Progenitor cell of endocrine pancreas (in vitro differentiated cells): ENCODE results near the gene MAPT. TPM values are rescaled to one million over a fixed set of nuclear protein-coding genes. Genes with fewer than 3 reads are reported as not detected.

Source experiments
- DNase-seq: peaks from one replicate; pipeline ENCODE4 v3.0.0; 2021; ENCODE audit warnings: low spot score; ENCODE audit not compliant: unreplicated experiment
- H3K27ac Mint-ChIP-seq: 2 replicates; pipeline ENCODE4 v1.8.0; 2021; ENCODE audit warnings: mild to moderate bottlenecking, moderate library complexity, mixed read lengths
- H3K27me3 Mint-ChIP-seq: 2 replicates; pipeline ENCODE4 v1.8.0; 2021; ENCODE audit warnings: mixed read lengths
- H3K36me3 Mint-ChIP-seq: 2 replicates; pipeline ENCODE4 v1.8.0; 2022; ENCODE audit warnings: mixed read lengths; ENCODE audit not compliant: insufficient read depth
- H3K4me1 Mint-ChIP-seq: 2 replicates; pipeline ENCODE4 v1.8.0; 2021; ENCODE audit warnings: low read depth, mixed read lengths
- H3K4me3 Mint-ChIP-seq: 2 replicates; pipeline ENCODE4 v1.8.0; 2021; ENCODE audit warnings: low read depth, mild to moderate bottlenecking, moderate library complexity, mixed read lengths
- H3K9me3 Mint-ChIP-seq: 2 replicates; pipeline ENCODE4 v1.8.0; 2021; ENCODE audit warnings: low read depth, mixed read lengths
- total RNA-seq: library from RNA; stranded (reverse); gene quantifications from 2 replicates; pipeline ENCODE4 v1.2.1, GENCODE V29; 2021
- TF ChIP-seq, protein P1 (sequence below): fragments of 200-600 bp; sonication (generic); IDR thresholded peaks from one replicate; pipeline ENCODE4 v1.5.0; 2021; ENCODE audit warnings: antibody characterized with exemption, mild to moderate bottlenecking; ENCODE audit not compliant: unreplicated experiment

Gene MAPT
- total RNA-seq, 1 donor from 2014 or later = 2.5 TPM

GRCh38 chr17:45993962-45994627 lies 99.7 kb downstream of the MAPT start:
- TF ChIP-seq, protein P1, sequence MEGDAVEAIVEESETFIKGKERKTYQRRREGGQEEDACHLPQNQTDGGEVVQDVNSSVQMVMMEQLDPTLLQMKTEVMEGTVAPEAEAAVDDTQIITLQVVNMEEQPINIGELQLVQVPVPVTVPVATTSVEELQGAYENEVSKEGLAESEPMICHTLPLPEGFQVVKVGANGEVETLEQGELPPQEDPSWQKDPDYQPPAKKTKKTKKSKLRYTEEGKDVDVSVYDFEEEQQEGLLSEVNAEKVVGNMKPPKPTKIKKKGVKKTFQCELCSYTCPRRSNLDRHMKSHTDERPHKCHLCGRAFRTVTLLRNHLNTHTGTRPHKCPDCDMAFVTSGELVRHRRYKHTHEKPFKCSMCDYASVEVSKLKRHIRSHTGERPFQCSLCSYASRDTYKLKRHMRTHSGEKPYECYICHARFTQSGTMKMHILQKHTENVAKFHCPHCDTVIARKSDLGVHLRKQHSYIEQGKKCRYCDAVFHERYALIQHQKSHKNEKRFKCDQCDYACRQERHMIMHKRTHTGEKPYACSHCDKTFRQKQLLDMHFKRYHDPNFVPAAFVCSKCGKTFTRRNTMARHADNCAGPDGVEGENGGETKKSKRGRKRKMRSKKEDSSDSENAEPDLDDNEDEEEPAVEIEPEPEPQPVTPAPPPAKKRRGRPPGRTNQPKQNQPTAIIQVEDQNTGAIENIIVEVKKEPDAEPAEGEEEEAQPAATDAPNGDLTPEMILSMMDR = no peak
- Mint-ChIP-seq H3K27ac (no peak overlapping the region), H3K9me3 (no peaks in the 10 kb centered on the region), H3K36me3 (no peaks in the 10 kb centered on the region), H3K4me1 (no peaks in the 10 kb centered on the region), H3K27me3 (no peaks in the 10 kb centered on the region), H3K4me3 (no peak overlapping the region)
- no peak for DNase-seq

GRCh38 chr17:45994987-45995386 lies 100.6 kb downstream of the MAPT start:
- no peaks in the 10 kb centered on the region for H3K4me1 Mint-ChIP-seq

DNA sequence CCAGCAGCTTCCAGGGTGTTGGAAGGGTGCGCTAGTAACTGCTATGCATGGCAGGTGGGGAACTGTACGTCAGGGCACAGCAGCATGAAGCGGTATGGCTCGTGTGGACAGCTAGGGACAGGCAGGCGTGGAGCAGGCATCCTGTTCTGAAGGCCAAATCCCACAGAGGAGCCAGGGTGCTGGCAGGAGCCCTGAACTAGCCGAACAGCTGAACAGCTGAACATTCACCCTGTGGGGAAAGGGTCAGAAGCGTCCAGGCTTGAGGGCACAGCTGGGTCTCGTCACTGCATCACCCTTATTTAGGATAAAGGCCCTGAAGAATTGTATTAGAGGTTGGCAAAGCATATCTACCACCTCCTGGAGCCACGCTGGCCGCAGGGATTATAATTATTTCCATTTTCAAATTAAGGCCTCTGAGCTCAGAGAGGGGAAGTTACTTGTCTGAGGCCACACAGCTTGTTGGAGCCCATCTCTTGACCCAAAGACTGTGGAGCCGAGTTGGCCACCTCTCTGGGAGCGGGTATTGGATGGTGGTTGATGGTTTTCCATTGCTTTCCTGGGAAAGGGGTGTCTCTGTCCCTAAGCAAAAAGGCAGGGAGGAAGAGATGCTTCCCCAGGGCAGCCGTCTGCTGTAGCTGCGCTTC lies 101.4 kb downstream of the MAPT start:
- TF ChIP-seq, protein P1 = no peak
- H3K27me3 Mint-ChIP-seq = peaks cover 3% of the 10 kb centered on the region
- H3K36me3 Mint-ChIP-seq = no peaks in the 10 kb centered on the region
- DNase-seq = no peak
- no peaks in the 10 kb centered on the region for H3K4me1 Mint-ChIP-seq
- no peak overlapping the region for H3K27ac Mint-ChIP-seq
- no peak overlapping the region for H3K4me3 Mint-ChIP-seq
- H3K9me3 Mint-ChIP-seq = no peaks in the 10 kb centered on the region

More at GRCh38 chr17:45994987-45995386, 100.6 kb downstream of the MAPT start:
- Mint-ChIP-seq H3K27me3 (peaks cover 3% of the 10 kb centered on the region), H3K36me3 (no peaks in the 10 kb centered on the region), H3K27ac (no peak overlapping the region), H3K9me3 (no peaks in the 10 kb centered on the region), H3K4me3 (no peak overlapping the region)
- TF ChIP-seq, protein P1 = no peak
- no peak for DNase-seq

DNA sequence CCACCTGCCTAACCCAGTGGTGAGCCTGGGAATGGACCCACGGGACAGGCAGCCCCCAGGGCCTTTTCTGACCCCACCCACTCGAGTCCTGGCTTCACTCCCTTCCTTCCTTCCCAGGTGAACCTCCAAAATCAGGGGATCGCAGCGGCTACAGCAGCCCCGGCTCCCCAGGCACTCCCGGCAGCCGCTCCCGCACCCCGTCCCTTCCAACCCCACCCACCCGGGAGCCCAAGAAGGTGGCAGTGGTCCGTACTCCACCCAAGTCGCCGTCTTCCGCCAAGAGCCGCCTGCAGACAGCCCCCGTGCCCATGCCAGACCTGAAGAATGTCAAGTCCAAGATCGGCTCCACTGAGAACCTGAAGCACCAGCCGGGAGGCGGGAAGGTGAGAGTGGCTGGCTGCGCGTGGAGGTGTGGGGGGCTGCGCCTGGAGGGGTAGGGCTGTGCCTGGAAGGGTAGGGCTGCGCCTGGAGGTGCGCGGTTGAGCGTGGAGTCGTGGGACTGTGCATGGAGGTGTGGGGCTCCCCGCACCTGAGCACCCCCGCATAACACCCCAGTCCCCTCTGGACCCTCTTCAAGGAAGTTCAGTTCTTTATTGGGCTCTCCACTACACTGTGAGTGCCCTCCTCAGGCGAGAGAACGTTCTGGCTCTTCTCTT lies 102.1 kb downstream of the MAPT start:
- Mint-ChIP-seq H3K27ac (no peak overlapping the region), H3K4me3 (no peak overlapping the region), H3K4me1 (no peaks in the 10 kb centered on the region), H3K9me3 (no peaks in the 10 kb centered on the region), H3K27me3 (peaks cover 3% of the 10 kb centered on the region), H3K36me3 (no peaks in the 10 kb centered on the region)
- TF ChIP-seq, protein P1 = no peak
- no peak for DNase-seq

DNA sequence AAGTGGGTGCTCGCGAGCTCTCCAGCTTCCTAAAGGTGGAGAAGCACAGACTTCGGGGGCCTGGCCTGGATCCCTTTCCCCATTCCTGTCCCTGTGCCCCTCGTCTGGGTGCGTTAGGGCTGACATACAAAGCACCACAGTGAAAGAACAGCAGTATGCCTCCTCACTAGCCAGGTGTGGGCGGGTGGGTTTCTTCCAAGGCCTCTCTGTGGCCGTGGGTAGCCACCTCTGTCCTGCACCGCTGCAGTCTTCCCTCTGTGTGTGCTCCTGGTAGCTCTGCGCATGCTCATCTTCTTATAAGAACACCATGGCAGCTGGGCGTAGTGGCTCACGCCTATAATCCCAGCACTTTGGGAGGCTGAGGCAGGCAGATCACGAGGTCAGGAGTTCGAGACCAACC lies 102.8 kb downstream of the MAPT start:
- Mint-ChIP-seq H3K27ac (no peak overlapping the region), H3K4me3 (no peak overlapping the region), H3K36me3 (no peaks in the 10 kb centered on the region), H3K9me3 (no peaks in the 10 kb centered on the region), H3K4me1 (no peaks in the 10 kb centered on the region), H3K27me3 (peaks cover 3% of the 10 kb centered on the region)
- TF ChIP-seq, protein P1 = no peak
- no peak for DNase-seq
